Liver (tissue), 9 donors: ENCODE results near the gene TSKS. TPM values are rescaled to one million over a fixed set of nuclear protein-coding genes. Genes with fewer than 3 reads are reported as not detected.

ENCODE experiments used
- DNase-seq: peaks from one replicate; pipeline ENCODE4 v3.0.0-alpha.2; 2017; ENCODE audit warnings: low spot score
- H3K27ac ChIP-seq, 2 donors: one replicate each; pipeline ENCODE4 v1.7.0; 2013; ENCODE audit warnings: inconsistent platforms in 2 of 2, low read length in 2 of 2, control low read depth in 1 of 2, low read depth in 1 of 2, mild to moderate bottlenecking in 1 of 2
- H3K27me3 ChIP-seq, 4 donors: one replicate each; pipeline versions ENCODE4 v1.6.1 to v1.7.0; 2013; ENCODE audit warnings: low read length in 3 of 4, inconsistent platforms in 1 of 4, mild to moderate bottlenecking in 1 of 4, moderate library complexity in 1 of 4; ENCODE audit not compliant: control insufficient read depth in 4 of 4, insufficient read depth in 4 of 4
- H3K36me3 ChIP-seq, 4 donors: one replicate each; pipeline versions ENCODE4 v1.6.1 to v1.7.0; 2013; ENCODE audit warnings: low read length in 3 of 4, mild to moderate bottlenecking in 3 of 4, low read depth in 1 of 4, moderate library complexity in 1 of 4; ENCODE audit not compliant: control insufficient read depth in 4 of 4, insufficient read depth in 3 of 4
- H3K4me1 ChIP-seq, 4 donors: one replicate each; pipeline versions ENCODE4 v1.6.1 to v1.7.0; 2013; ENCODE audit warnings: low read length in 3 of 4, mild to moderate bottlenecking in 3 of 4, moderate library complexity in 1 of 4; ENCODE audit not compliant: control insufficient read depth in 4 of 4, insufficient read depth in 4 of 4
- H3K4me3 ChIP-seq, 3 donors: one replicate each; pipeline versions ENCODE4 v1.6.1 to v1.7.0; 2013; ENCODE audit warnings: low read length in 3 of 3, control low read depth in 1 of 3, low read depth in 1 of 3, mild to moderate bottlenecking in 1 of 3
- H3K9ac ChIP-seq, 2 donors: one replicate each; pipeline ENCODE4 v1.7.0; 2013; ENCODE audit warnings: low read length in 2 of 2, mild to moderate bottlenecking in 2 of 2, moderate library complexity in 2 of 2, control low read depth in 1 of 2, low read depth in 1 of 2
- H3K9me3 ChIP-seq, 4 donors: one replicate each; pipeline versions ENCODE4 v1.6.1 to v1.7.0; 2013; ENCODE audit warnings: low read length in 3 of 4; ENCODE audit not compliant: control insufficient read depth in 4 of 4
- ATF3 ChIP-seq: IDR thresholded peaks from 2 replicates; pipeline ENCODE4 v1.6.1; 2016; ENCODE audit warnings: antibody characterized with exemption
- CTCF ChIP-seq: fragments of 150-350 bp; IDR thresholded peaks from 2 replicates; pipeline ENCODE4 v1.5.1; 2017; ENCODE audit warnings: improper control_type of control experiment, low read depth, low read length; ENCODE audit not compliant: missing input control
- EGR1 ChIP-seq, 2 donors: IDR thresholded peaks; 2 replicates each; pipeline ENCODE4 v1.6.1; 2016 to 2018; ENCODE audit warnings: antibody characterized with exemption in 2 of 2, low read depth in 2 of 2
- FOXA1 ChIP-seq: IDR thresholded peaks from 2 replicates; pipeline ENCODE4 v1.6.1; 2016; ENCODE audit warnings: antibody characterized with exemption
- FOXA2 ChIP-seq: IDR thresholded peaks from 2 replicates; pipeline ENCODE4 v1.6.1; 2016; ENCODE audit warnings: antibody characterized with exemption
- HNF4A ChIP-seq, 2 donors: conservative IDR thresholded peaks; 2 replicates each; pipeline ENCODE4 v1.6.1; 2016; ENCODE audit warnings: antibody characterized with exemption in 2 of 2, mild to moderate bottlenecking in 2 of 2
- MAX ChIP-seq: IDR thresholded peaks from 2 replicates; pipeline ENCODE4 v1.6.1; 2016; ENCODE audit warnings: antibody characterized with exemption
- NR2F2 ChIP-seq: IDR thresholded peaks from 2 replicates; pipeline ENCODE4 v1.6.1; 2016; ENCODE audit warnings: antibody characterized with exemption
- RAD21 ChIP-seq, 2 donors: IDR thresholded peaks; 2 replicates each; pipeline ENCODE4 v1.6.1; 2016; ENCODE audit warnings: antibody characterized with exemption in 2 of 2, mild to moderate bottlenecking in 2 of 2
- REST ChIP-seq: IDR thresholded peaks from 2 replicates; pipeline ENCODE4 v1.6.1; 2016; ENCODE audit warnings: antibody characterized with exemption, mild to moderate bottlenecking
- SP1 ChIP-seq: IDR thresholded peaks from 2 replicates; pipeline ENCODE4 v1.6.1; 2018; ENCODE audit warnings: antibody characterized with exemption, mild to moderate bottlenecking
- TAF1 ChIP-seq: conservative IDR thresholded peaks from 2 replicates; pipeline ENCODE4 v1.6.1; 2016; ENCODE audit warnings: antibody characterized with exemption, mild to moderate bottlenecking
- ZBTB33 ChIP-seq: IDR thresholded peaks from 2 replicates; pipeline ENCODE4 v1.6.1; 2016; ENCODE audit warnings: antibody characterized with exemption
- WGBS: extraction: QIAGEN DNeasy Blood & Tissue Kit; methylation state at CpG from one replicate; pipeline ENCODE4 v1.1.7; 2013; 5-methylcytosine and 5-hydroxymethylcytosine counted together
- polyA plus RNA-seq, 2 donors: library from polyadenylated mRNA; stranded (reverse) in 1 of 2; unstranded in 1 of 2; fragments of 200-250 nt in 1 of 2; fragments of >200 nt in 1 of 2; fragmentation: Nextera tagmentation in 1 of 2; extraction: Ambion mirVana in 1 of 2; gene quantifications; one replicate each; pipeline versions ENCODE4 v1.2.1 to v1.2.3, GENCODE V29; 2013 to 2015
- total RNA-seq, 2 donors: library from RNA; depleted of rRNA; stranded (reverse); fragments of >200 nt; gene quantifications; one replicate each; pipeline ENCODE4 v1.2.3, GENCODE V29; 2014
- donor health status: healthy.
- donor health status: healthy.
- donor health status: healthy.
- donor health status: healthy.
- donor health status: healthy.

TSKS gene
- total and polyA plus RNA-seq, 4 donors, result 0.07 to 0.61 (median 0.08) TPM; not detected in 1

GRCh38 chr19:49691243-49692146 lies 71.6 kb downstream of the TSKS start:
- Histone ChIP-seq H3K36me3 (peaks cover 0 to 10% (median 3%) of the 10 kb centered on the region in 4 donors), H3K4me3 (peak overlapping the region in 1 of 3 donors; percentile 28), H3K27ac (no peak overlapping the region), H3K9me3 (no peaks in the 10 kb centered on the region), H3K4me1 (peaks cover 3 to 29% (median 16%) of the 10 kb centered on the region in 4 donors), H3K27me3 (no peaks in the 10 kb centered on the region), H3K9ac (peak overlapping the region in 1 of 2 donors; percentile 32)
- WGBS, result 19% methylated on average over 39 of the region's 39 CpGs
- DNase-seq, result no peak
- TF ChIP-seq HNF4A (conservative IDR thresholded peaks at IDR 0.05), result no peak
- no peak for TF ChIP-seq RAD21 (IDR thresholded peaks at IDR 0.05)
- no peak for TF ChIP-seq NR2F2

GRCh38 chr19:49690656-49691242 lies 72.4 kb downstream of the TSKS start, which contains the start of gene CPT1C:
Gene CPT1C (plus strand): TSS chr19:49691116. CDS start chr19:49692253, 1,137 bp downstream.
- H3K9ac ChIP-seq, result peak within 1 kb of the TSS; percentile 32 to 37
- H3K36me3 ChIP-seq, result peaks cover 0 to 16% (median 6%) of the 10 kb centered on the region in 4 donors
- no peaks in the 10 kb centered on the region for H3K27me3 ChIP-seq
- peak within 1 kb of the TSS in 2 of 3 donors; percentile 28 to 42 for H3K4me3 ChIP-seq
- TF ChIP-seq TAF1 (no peak), SP1 (no peak), CTCF (no peak), MAX (no peak), FOXA2 (no peak), ATF3 (no peak), REST (no peak), HNF4A (conservative IDR thresholded peaks at IDR 0.05) (no peak), FOXA1 (no peak), EGR1 (IDR thresholded peaks at IDR 0.05; ENCODE audit: low read depth in 2 of 2) (no peak), ZBTB33 (no peak), RAD21 (IDR thresholded peaks at IDR 0.05) (no peak)
- H3K27ac ChIP-seq, result peak within 1 kb of the TSS in 1 of 2 donors; percentile 40
- peaks cover 3 to 33% (median 16%) of the 10 kb centered on the region in 4 donors for H3K4me1 ChIP-seq
- H3K9me3 ChIP-seq, result no peaks in the 10 kb centered on the region
- WGBS, result 3% methylated on average over 38 of the region's 38 CpGs
- DNase-seq, result no peak
